DOHH2 (cell line): ENCODE measurements around the gene GAPVD1.

Source experiments
- EZH2phosphoT487 ChIP-seq: fragments of 200-600 bp; sonication (generic); IDR thresholded peaks from 2 replicates; pipeline ENCODE4 v1.6.1; 2017; ENCODE audit warnings: borderline replicate concordance, mild to moderate bottlenecking, antibody characterized with exemption, low read length, moderate library complexity, mixed read lengths
- TF ChIP-seq, protein P1 (sequence below): fragments of 200-600 bp; sonication (generic); IDR thresholded peaks from one replicate; pipeline ENCODE4 v1.5.1; 2014; ENCODE audit warnings: antibody characterized with exemption, mild to moderate bottlenecking, low read depth, low read length; ENCODE audit not compliant: poor library complexity, severe bottlenecking

DNA sequence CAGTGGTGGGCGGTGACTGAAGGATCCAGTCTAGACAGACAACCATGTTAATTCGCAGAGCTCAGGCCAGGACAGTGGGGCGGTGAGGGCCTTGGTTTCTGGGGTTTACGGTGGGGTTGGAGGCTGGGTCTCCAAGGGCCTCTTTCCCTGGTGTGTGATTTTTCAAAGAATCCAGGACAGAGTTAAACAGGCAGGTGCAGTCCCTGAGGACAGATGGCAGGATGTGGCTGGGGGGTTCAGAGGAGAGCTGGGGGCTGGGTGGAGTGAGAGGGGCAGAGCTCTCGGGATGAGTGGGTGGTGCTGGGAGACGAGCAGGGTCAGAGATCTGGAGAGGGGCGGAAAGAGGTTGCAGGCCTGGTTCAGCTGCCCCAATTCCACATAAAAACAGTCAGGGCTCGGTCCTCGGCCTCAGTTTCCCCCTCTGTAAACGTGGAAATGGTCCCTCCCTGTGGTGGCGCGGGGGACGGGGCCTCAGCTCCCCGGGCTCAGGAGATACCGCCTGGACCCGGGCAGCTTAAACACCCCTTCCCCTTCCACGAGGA, 145.9 kb downstream of the GAPVD1 start:
- TF ChIP-seq, protein P1, sequence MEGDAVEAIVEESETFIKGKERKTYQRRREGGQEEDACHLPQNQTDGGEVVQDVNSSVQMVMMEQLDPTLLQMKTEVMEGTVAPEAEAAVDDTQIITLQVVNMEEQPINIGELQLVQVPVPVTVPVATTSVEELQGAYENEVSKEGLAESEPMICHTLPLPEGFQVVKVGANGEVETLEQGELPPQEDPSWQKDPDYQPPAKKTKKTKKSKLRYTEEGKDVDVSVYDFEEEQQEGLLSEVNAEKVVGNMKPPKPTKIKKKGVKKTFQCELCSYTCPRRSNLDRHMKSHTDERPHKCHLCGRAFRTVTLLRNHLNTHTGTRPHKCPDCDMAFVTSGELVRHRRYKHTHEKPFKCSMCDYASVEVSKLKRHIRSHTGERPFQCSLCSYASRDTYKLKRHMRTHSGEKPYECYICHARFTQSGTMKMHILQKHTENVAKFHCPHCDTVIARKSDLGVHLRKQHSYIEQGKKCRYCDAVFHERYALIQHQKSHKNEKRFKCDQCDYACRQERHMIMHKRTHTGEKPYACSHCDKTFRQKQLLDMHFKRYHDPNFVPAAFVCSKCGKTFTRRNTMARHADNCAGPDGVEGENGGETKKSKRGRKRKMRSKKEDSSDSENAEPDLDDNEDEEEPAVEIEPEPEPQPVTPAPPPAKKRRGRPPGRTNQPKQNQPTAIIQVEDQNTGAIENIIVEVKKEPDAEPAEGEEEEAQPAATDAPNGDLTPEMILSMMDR, result no peak
- TF ChIP-seq EZH2phosphoT487, result no peak
